HG02840 (cell line): ENCODE results near the gene DENND4C.
"Not testable (repeated sequence)": the region's sequence is repeated elsewhere in the genome, so short reads cannot be mapped to it uniquely, and the experiment has no call there.

Source experiments
- ATAC-seq: cut with Tn5 transposase; IDR thresholded peaks from one replicate; pipeline ENCODE4 v1.9.1; 2021; ENCODE audit warnings: mild to moderate bottlenecking, moderate library complexity, moderate number of reproducible peaks; ENCODE audit not compliant: unreplicated experiment, low FRiP score

The DENND4C gene

GRCh38 chr9:19342947-19343346, 112.5 kb downstream of the DENND4C start:
- ATAC-seq, result no peak

- ATAC-seq, result no peak
These were observed 128.2 kb downstream of the DENND4C start for GRCh38 chr9:19358701-19359100.

DNA sequence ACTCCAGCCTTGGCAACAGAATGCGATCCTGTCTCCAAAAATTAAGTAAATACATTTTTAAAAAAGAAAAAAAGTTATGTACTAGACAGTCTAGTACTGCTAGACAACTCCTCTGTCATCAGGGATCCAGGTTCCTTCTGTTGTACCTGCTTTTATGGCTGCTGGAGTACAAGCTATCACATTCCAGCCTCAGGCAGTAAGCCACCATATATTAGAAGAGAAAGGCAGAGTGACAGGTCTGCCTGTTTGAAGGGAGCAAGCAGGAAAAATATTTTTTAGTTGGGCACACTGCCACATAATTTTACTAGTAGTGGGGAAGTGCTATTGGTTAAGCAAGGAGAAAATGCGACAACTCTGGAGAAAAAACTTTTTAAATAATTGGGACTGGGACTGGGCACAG, 138.6 kb downstream of the DENND4C start:
- ATAC-seq, result no peak

DNA sequence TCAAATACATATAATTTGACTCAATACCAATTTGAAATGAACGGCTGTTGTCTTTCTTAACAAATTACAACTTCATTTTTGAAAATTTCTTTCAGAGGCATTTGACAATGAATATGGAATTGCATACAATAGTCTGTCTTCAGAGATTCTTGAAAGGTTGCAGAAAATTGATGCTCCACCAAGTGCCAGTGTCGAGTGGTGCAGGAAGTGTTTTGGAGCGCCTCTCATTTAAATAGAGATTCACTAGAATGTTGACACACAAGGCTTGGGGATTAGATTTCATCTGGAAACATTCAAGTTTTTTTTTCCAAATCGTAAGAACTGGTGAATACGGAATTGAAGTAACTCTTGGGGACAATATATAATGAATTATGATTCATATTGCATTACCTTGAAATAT, 141.4 kb downstream of the DENND4C start:
- ATAC-seq, result no peak

DNA sequence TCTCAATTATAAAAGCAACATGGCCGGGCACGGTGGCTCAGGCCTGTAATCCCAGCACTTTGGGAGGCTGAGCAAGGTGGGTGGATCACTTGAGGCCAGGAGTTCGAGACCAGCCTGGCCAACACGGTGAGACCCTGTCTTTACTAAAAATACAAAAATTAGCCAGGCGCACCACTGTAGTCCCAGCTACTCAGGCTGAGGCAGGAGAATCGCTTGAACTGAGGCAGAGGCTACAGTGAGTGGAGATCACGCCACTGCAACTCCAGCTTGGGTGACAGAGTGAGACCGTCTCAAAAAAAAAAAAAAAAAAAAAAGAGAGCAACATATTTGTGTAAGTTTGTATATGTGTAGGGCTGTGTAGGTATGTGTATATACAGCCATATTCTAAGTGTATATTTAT, 142.1 kb downstream of the DENND4C start:
- no peak for ATAC-seq

GRCh38 chr9:19373527-19373926, 143.0 kb downstream of the DENND4C start:
- ATAC-seq, result no peak

DNA sequence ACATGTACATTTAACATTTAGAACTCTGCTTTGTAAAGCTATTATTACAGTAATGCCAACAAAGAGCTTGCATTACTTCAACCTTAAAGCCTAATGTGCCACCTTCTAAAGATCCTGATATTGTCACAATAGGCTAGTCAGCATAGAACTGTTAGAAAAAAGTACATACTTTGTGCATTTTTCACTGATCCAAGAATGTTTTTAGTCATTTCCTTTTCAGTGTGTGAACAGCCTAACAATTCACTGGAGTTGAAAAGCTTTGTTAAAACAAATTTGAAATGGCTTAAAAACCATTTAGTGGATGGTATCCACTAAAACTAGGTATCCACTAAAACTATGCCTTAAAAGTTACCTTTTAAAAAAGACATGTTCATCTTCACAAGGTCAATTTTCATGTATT, 145.0 kb downstream of the DENND4C start:
- no peak for ATAC-seq

- no peak for ATAC-seq
These were observed 146.4 kb downstream of the DENND4C start for GRCh38 chr9:19376931-19377330.

DNA sequence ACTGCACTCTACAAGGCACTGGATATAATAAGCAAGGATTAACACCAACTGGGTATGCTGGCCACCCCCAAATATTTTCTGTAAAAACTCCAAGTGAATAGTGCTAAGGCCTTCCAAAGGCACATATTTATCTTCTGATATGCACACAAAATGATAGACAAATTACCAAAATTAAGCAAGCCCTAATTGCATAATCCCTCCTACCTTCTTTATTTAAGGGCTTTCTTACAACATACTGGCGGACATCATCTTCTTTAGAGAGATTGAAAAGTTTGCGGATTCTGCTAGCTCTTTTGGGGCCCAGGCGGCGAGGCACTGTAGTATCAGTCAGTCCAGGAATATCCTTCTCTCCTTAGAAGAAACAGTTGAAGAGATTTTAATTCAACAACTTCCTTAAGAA, 147.7 kb downstream of the DENND4C start:
- no peak for ATAC-seq

GRCh38 chr9:19378647-19379046, 148.2 kb downstream of the DENND4C start:
- no peak for ATAC-seq

DNA sequence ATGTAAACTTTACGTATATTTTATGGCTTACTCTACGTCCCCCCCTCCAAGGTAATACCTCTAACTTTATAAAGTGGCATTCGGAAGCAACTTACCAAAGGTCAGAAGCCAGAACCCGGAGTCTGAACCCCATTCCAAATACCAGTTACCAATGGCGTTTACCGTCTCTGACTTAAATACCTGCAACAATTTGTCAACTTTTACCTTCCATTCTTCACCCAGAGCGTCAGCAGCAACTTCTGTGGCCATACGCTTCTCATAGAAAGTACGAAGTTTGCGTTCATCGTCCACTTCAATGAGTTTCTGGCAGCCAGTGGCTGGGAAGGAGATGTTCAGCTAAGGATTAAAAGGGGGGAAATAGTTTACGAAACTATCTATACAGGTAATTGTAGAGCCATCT, 148.8 kb downstream of the DENND4C start:
- ATAC-seq, result no peak

- peak; percentile 35 for ATAC-seq
These were observed 149.2 kb downstream of the DENND4C start for GRCh38 chr9:19379697-19380046.

- ATAC-seq, result no peak
These were observed 150.3 kb downstream of the DENND4C start for GRCh38 chr9:19380826-19381075.

DNA sequence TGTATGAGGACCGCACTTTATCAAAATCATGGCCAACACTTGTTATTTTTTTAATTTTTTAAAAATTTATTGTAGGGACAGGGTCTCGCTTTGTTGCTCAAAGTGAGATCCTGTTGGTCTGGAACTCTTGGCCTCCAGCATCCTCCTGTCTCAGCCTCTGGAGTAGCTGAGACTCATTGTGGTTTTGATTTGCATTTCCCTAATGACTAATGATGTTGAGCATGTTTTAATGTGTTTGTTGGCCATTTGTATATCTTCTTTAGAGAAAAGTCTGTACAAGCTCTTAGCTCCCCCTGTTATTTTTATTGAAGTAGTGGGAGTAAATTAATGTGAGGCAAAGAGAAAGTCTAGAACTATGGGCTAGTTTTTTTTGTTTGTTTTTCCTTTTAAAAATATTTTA, 151.2 kb downstream of the DENND4C start:
- no peak for ATAC-seq

- not testable (repeated sequence) for ATAC-seq
These were observed 154.7 kb downstream of the DENND4C start for GRCh38 chr9:19385212-19385611.

DNA sequence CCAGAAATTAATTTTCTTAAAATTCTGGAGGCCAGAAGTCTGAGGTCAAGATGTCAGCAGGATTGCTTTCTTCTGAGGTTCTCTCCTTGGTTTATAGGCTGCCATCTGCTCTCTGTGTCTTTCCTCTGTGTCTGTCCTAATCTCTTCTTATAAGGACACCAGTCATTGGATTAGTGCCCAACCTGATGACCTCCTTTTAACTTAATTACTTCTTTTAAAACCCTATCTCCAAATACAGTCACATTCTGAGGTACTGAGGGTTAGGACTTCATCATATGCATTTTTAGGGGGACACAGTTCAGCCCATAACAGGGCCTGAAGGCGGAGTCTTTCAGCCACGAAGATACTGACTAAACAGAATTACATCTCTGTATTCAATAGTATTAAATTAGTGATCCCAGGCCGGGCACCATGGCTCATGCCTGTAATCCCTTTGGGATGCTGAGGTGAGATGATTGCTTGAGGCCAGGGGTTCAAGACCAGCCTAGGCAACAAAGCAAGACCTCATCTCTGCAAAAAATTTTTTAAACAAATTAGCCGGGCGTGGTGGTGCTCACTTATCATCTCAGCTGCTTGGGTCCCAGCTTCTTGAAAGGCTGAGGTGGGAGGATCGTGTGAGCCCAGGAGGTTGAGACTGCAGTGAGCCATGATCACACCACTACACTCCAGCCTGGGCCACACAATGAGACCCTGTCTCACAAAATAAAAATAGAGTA, 155.5 kb downstream of the DENND4C start:
- no peak for ATAC-seq

GRCh38 chr9:19386502-19387044, 156.1 kb downstream of the DENND4C start:
- ATAC-seq, result no peak

DNA sequence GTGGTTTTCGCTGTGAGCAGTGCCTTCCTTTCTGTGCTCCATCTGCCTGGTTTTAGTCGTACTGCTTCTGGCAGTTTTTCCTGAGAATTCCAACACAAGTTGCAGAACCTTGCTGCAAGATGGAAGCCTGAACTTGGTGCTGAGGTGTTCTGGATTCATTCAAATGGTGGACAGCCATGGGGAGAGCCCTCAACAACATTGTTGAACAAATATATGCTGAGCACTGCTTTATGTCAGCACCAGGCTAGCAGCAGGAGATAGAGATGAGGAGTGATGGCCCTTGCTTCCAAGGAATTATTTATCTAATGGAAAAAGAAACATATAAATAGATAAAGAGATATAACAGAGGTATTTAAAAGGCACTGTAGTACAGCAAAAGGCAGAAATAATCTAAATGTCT, 156.8 kb downstream of the DENND4C start:
- no peak for ATAC-seq

GRCh38 chr9:19389539-19389938, 159.0 kb downstream of the DENND4C start:
- not testable (repeated sequence) for ATAC-seq

- ATAC-seq, result no peak
These were observed 167.4 kb downstream of the DENND4C start for GRCh38 chr9:19397845-19398244.

GRCh38 chr9:19403231-19403630, 172.7 kb downstream of the DENND4C start:
- not testable (repeated sequence) for ATAC-seq

DNA sequence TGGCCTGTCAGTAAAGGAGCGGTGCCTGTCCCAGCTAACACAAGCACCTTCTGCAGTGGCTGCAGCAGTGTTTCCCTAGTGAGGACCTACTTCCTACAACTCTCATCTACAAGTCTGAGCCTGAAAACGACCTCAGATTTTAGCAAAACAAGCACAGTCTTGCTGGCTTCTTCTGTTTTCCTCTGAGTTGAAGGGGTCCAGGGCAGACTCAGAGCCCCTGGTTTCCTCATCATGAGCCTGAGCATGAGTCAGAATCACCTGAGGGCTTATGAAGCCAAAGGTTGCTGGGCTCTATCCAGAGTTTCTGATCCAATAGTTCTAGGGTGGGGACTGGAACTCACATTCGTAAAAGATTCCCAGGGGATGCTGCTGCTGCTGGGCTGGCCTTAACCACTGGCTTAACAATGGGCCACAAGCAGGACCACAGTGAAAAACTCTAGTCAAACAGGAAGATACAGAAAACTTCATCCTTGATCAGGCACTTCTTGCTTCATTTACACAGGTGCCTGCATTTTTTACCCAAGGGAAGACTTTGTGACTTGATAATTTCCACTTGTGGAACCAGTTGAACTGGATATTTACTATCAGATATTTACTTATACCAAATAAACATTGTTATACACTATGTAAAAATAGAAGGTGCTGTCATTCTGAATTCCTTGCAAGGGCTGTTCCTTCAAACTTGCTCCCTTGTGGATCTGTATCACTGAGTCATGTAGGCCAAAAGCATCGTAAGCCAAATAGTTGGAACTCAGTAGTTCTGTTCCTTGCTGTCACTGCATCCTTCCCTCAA, 174.0 kb downstream of the DENND4C start:
- no peak for ATAC-seq
